Mucosa of rectum (tissue), 2 donors: ENCODE results near the gene FAT1.
A peak's percentile ranks its signal among the peaks of the same experiment; 100 is the strongest.

ENCODE experiments used
- H3K27ac ChIP-seq, 2 donors: one replicate each; pipeline ENCODE4 v1.7.0; 2013; ENCODE audit warnings: inconsistent platforms in 2 of 2, low read depth in 2 of 2, low read length in 2 of 2
- H3K27me3 ChIP-seq, 2 donors: one replicate each; pipeline ENCODE4 v1.7.0; 2013; ENCODE audit warnings: low read length in 2 of 2; ENCODE audit not compliant: control insufficient read depth in 2 of 2, insufficient read depth in 2 of 2
- H3K36me3 ChIP-seq, 2 donors: one replicate each; pipeline ENCODE4 v1.7.0; 2013; ENCODE audit warnings: low read length in 2 of 2; ENCODE audit not compliant: control insufficient read depth in 2 of 2, insufficient read depth in 2 of 2
- H3K4me1 ChIP-seq, 2 donors: one replicate each; pipeline ENCODE4 v1.7.0; 2013; ENCODE audit warnings: low read length in 2 of 2, mild to moderate bottlenecking in 1 of 2; ENCODE audit not compliant: control insufficient read depth in 2 of 2, insufficient read depth in 2 of 2
- H3K4me3 ChIP-seq, 2 donors: one replicate each; pipeline ENCODE4 v1.7.0; 2013; ENCODE audit warnings: low read length in 2 of 2
- H3K9ac ChIP-seq, 2 donors: one replicate each; pipeline ENCODE4 v1.7.0; 2013; ENCODE audit warnings: low read length in 2 of 2, low read depth in 1 of 2, mild to moderate bottlenecking in 1 of 2
- H3K9me3 ChIP-seq, 2 donors: one replicate each; pipeline ENCODE4 v1.7.0; 2013; ENCODE audit warnings: low read length in 2 of 2; ENCODE audit not compliant: control insufficient read depth in 2 of 2
- donor health status: healthy.
- donor health status: Normal muscosa, but diverticular disease.

FAT1 gene

DNA sequence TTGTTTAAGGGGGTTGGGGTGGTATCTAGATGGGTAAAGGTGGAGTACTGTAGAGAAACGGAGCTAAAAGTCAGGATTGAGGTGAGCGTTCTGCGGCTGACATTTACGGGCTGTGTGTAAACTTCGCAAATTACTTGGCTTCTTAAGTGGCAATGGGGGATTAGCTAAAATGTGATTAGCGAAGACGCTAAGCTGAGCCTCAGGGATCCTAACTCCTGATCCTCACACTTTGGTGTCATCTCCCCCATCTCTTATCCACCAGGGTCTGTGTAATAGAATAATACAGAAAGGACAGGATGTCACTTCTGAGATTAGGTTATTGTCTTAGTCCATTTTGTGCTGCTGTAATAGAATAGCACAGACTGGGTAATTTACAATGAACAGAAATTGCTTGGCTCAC, 10.6 kb upstream of the FAT1 start:
- Histone ChIP-seq H3K9ac (no peak overlapping the region), H3K27me3 (no peaks in the 10 kb centered on the region), H3K27ac (no peak overlapping the region), H3K9me3 (no peaks in the 10 kb centered on the region), H3K36me3 (no peaks in the 10 kb centered on the region), H3K4me1 (peaks cover 0 to 11% of the 10 kb centered on the region in 2 donors), H3K4me3 (no peak overlapping the region)

DNA sequence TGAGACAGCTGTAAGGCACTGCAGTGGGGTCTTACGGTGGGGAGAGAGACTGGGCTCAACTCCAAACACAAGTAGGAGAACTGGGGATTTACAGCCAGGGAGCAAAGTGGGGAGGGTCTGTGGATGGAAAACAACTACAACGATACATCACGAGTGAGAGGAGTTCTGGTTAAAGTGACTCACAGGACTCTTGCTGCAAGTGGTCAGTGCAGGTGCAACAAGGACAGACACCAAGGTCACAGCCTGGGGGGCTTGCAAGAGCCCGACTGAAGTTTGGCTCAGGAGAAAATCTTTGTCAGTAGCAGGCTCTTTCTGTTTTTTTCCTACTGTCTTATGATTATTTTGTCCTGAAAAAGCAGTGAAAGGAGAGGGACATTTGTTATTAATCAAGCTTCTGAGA, 10.1 kb upstream of the FAT1 start:
- no peak overlapping the region for H3K27ac ChIP-seq
- H3K36me3 ChIP-seq: no peaks in the 10 kb centered on the region
- no peaks in the 10 kb centered on the region for H3K9me3 ChIP-seq
- H3K27me3 ChIP-seq: no peaks in the 10 kb centered on the region
- no peak overlapping the region for H3K9ac ChIP-seq
- peaks cover 0 to 11% of the 10 kb centered on the region in 2 donors for H3K4me1 ChIP-seq
- no peak overlapping the region for H3K4me3 ChIP-seq

DNA sequence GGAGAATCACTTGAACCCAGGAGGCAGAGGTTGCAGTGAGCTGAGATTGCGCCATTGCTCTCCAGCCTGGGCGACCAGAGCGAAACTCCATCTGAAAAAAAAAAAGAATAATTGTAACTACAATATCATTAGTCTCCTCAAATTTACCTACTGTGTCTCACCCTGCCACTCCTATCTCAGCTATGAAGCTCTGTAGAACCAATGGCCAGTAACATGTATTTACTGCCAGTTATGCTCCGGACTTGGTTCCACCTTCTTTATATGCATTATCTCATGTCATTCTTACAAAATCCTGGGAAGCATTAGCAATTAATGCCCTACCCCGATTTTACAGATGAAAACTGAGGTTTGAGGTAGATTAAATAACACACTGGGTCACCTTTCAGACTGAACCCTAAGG, 7.0 kb upstream of the FAT1 start:
- Histone ChIP-seq H3K9me3 (no peaks in the 10 kb centered on the region), H3K4me3 (no peak overlapping the region), H3K36me3 (no peaks in the 10 kb centered on the region), H3K4me1 (peaks cover 0 to 8% of the 10 kb centered on the region in 2 donors), H3K27me3 (no peaks in the 10 kb centered on the region), H3K27ac (no peak overlapping the region), H3K9ac (no peak overlapping the region)

DNA sequence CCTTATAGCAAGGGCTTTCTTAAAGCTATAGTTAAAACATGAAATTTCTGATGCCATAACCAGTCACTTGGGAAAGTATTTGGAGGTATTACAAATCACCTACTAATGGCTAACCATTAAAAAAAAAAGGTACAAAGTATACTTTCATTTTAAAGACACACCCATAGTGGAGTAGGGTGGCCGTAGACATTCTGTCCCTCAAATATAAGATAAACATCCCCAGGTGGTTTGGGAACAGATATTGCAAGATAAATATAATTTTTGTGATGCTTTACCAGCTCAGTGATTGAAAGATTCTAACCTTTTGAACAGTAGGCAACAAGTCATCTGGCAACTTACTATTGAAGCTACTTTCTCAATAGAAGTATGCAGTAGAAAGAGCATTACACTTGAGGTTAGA, 6.2 kb upstream of the FAT1 start:
- peaks cover 3 to 8% of the 10 kb centered on the region in 2 donors for H3K4me1 ChIP-seq
- no peak overlapping the region for H3K27ac ChIP-seq
- H3K9me3 ChIP-seq: no peaks in the 10 kb centered on the region
- H3K36me3 ChIP-seq: no peaks in the 10 kb centered on the region
- H3K27me3 ChIP-seq: no peaks in the 10 kb centered on the region
- no peak overlapping the region for H3K4me3 ChIP-seq
- H3K9ac ChIP-seq: no peak overlapping the region

DNA sequence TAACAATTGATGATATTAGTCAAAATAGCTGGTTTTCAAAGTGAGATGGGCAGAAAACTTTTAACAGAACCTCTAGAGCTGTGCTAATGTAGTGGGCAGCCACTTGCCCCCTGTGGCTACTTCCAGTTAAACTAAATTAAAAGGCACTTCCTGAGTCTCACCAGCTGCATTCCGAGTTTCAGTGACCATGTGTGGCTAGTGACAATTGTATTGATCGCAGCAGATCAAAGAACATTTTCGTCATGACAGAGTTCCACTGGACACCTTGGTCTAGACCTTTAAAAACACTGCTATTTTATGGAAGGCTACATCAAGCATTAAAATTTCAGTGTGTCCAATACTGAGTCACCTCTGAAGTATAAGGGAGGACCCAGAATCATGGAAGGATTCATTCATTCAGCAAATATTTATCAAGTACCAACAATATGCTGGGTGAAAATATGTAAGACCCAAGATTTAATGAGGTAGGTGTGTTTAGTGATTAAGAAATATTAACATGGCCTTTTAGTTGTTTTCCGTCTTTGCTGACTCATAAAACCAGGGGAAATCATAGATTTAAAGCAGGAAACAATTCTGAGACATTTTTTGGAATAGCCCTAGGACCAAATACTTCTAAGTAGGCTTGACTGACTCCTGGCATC, 5.1 kb upstream of the FAT1 start:
- Histone ChIP-seq H3K9me3 (no peaks in the 10 kb centered on the region), H3K27ac (peak overlapping the region; percentile 3 to 25), H3K4me3 (peak overlapping the region; percentile 13 to 83), H3K27me3 (no peaks in the 10 kb centered on the region), H3K9ac (peak overlapping the region in 1 of 2 donors; percentile 30), H3K4me1 (peaks cover 4 to 8% of the 10 kb centered on the region in 2 donors), H3K36me3 (no peaks in the 10 kb centered on the region)

DNA sequence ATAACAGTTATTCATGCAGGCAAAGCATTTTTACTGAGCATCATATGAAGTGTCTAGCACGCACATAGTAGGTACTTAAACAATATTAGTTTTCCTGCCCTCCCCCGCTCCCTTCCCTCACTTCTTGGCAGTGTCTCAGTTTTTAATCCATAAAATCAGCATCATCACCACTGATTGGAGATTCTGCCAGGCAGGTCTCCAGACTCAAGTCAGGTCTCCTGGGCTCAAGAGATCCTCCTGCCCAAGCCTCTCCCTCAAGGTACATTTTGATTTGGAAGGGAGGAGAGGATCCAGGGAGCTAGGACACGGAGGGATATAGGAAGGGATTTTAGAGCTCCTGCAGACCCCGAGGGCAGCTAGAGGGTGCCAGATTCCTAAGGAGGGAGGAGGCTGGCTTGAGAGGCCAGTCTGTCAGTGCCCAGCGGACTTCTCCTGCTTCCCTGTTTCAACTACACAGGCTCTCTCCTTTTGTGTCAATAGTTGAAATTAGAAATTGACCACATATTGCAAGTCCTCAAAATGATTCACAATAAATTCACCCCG, 4.4 kb upstream of the FAT1 start:
- Histone ChIP-seq H3K4me3 (peak overlapping the region; percentile 77 to 83), H3K27me3 (no peaks in the 10 kb centered on the region), H3K27ac (peak overlapping the region; percentile 3 to 87), H3K9me3 (no peaks in the 10 kb centered on the region), H3K4me1 (peaks cover 4 to 8% of the 10 kb centered on the region in 2 donors), H3K36me3 (no peaks in the 10 kb centered on the region), H3K9ac (peak overlapping the region; percentile 37 to 43)

DNA sequence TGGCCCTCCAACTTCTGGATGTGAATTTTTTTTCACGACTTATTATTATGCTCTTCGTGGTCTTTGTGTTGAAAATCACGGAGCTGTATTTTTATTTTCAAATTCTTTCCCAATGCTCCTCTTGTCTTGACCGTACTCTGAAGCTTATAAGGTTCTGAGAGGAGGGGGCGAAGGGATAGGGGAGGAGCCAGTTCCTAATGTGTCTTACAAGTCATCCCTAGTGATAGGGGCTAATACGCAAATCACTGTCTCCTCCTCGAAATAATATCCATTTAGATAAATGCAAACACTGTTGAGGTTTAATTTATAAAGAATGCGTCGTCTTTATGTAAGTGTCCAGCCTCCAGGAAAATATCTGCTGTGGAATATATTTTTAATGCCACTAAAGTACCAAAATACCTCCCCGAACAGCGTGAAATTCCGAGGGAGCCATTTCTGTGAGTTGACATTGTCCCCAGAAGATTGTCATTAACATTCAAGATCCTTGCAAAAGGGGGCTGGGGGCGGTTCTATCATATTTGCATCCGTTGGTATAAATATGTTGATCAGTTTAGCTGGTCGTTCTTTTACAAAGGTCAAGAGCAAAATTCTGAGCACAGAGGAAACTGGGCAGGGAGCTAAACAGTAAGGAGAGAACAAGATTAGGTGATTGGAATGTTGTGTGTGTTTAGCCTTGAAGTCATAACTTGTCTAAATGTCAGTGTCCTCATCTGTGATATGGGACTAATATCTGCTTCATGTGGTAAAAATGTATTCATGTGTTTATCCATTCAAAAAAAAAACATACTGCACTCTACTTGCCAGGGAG, 3.7 kb upstream of the FAT1 start:
- H3K9ac ChIP-seq: peak overlapping the region; percentile 83 to 95
- no peaks in the 10 kb centered on the region for H3K27me3 ChIP-seq
- H3K4me3 ChIP-seq: peak overlapping the region; percentile 77 to 83
- peaks cover 8% of the 10 kb centered on the region in 2 donors for H3K4me1 ChIP-seq
- H3K9me3 ChIP-seq: no peaks in the 10 kb centered on the region
- H3K36me3 ChIP-seq: no peaks in the 10 kb centered on the region
- peak overlapping the region; percentile 87 to 93 for H3K27ac ChIP-seq

DNA sequence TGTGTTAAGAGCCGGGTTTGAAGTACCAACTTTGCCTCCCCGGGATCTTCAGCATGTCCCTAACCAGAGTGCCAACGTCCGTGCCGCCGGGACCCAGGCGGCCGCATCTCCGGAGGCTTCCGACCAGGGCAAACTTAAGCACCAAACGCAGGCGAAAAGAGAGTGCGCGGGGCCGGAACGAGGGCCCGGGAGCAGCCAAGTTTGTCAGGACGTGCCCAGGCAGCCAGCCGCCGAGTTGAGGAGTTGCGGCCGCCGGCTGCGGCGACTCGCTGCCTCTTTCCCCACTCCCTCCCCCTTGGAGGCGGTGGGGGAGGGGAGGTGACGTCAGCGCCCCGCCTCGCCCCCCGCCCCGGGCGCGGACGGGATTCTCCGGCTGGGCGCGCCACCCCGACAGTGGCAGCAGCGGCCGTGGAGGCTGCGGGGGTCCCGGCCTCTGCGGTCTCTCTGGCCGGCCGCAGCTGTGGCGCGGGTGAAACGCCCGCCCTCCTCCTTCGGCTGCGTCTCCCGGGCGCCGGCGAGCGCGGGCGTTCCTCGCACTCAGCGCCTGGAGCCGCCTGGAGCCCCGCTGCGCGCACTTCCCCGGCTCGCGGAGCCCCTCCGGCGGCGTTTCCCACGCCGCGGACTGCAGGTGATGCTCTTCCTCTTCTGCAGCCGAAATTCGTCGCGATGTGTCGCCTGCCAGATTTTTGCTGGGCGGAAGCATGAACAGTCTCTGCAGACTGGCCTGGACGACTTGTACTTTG, 2.9 kb upstream of the FAT1 start:
- H3K27me3 ChIP-seq: no peaks in the 10 kb centered on the region

DNA sequence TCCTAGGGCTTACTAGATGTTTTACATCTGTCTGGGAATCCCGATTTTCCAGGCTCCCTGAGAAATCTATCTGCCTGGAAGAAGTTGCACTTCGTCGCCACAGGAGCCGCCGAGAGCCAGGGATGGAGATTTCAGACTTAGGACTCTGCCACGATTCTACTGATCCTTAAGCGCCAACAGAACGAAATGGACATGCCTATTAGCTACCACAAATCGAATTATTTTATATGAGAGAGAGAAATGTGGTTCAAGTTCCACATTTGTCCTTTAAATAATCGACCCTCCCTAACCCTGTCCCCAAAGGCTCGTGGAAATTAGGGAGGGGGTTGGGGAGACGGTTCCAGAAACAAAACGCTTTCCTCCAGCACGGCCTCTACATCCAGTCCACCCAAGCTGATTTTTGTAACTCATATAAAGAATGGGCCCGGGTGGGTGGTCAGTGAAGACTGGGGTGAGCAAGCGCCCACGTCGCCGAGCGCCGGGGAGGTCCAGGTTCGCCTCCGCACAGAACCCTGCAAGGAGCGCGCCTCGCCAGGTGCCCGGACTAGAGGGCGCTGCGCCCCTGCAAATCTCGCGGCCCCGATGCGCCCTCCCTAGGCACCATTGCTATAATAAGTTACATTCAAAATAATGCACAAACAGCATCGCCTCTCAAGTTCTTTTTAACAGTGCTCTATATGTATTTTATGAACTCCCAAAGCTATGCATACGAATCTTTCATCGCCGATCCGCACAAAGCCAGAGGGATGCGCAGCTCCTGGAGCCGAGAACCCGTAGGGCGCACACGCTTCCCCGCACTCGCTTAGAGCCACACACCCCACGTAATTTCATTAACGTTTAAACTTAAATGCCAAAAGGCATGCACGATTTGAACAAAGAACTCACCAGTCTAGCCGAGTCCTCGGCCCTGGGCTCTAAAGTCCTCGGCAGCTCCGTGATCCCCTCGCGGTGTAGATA, 2.1 kb upstream of the FAT1 start:
- peak overlapping the region; percentile 87 to 93 for H3K27ac ChIP-seq
- H3K9ac ChIP-seq: peak overlapping the region; percentile 83 to 94
- H3K4me1 ChIP-seq: peaks cover 8 to 11% of the 10 kb centered on the region in 2 donors
- peak overlapping the region; percentile 77 to 83 for H3K4me3 ChIP-seq
- H3K27me3 ChIP-seq: no peaks in the 10 kb centered on the region
- H3K36me3 ChIP-seq: no peaks in the 10 kb centered on the region
- H3K9me3 ChIP-seq: no peaks in the 10 kb centered on the region

More for the DNA sequence above, 2.9 kb upstream of the FAT1 start:
- Histone ChIP-seq H3K9me3 (no peaks in the 10 kb centered on the region), H3K9ac (peak overlapping the region; percentile 83 to 95), H3K4me3 (peak overlapping the region; percentile 77 to 83), H3K36me3 (no peaks in the 10 kb centered on the region), H3K27ac (peak overlapping the region; percentile 87 to 93), H3K4me1 (peaks cover 8 to 11% of the 10 kb centered on the region in 2 donors)
